Natural killer cell treated with Interleukin-12 subunit alpha and Interleukin-12 subunit beta and Interleukin-15 and Interleukin-18, amount 100 ng/mL, for 72 hours (primary cell): ENCODE measurements around the gene PXDC1. TPM values are rescaled to one million over a fixed set of nuclear protein-coding genes. Genes with fewer than 3 reads are reported as not detected.

ENCODE experiments used
- ATAC-seq, 2 donors: fragments of 150-1000 bp; cut with Tn5 transposase in 1 of 2; sonication (Bioruptor Pico), chemical (Tn5 transposase) in 1 of 2; 2 replicates each; pipeline ENCODE4 v1.10.0; 2021
- DNase-seq: peaks from one replicate; pipeline ENCODE4 v3.0.0; 2022; ENCODE audit warnings: low spot score
- H3K27ac Mint-ChIP-seq, 2 donors: 1 replicate in 1 of 2; 2 replicates in 1 of 2; pipeline ENCODE4 v1.8.0; 2022; ENCODE audit warnings: mixed read lengths in 2 of 2, mild to moderate bottlenecking in 1 of 2, moderate library complexity in 1 of 2
- H3K27me3 Mint-ChIP-seq, 2 donors: 1 replicate in 1 of 2; 2 replicates in 1 of 2; pipeline ENCODE4 v1.8.0; 2022; ENCODE audit warnings: mixed read lengths in 2 of 2
- H3K36me3 Mint-ChIP-seq: one replicate; pipeline ENCODE4 v1.8.0; 2022; ENCODE audit warnings: mixed read lengths
- H3K4me1 Mint-ChIP-seq, 2 donors: 1 replicate in 1 of 2; 2 replicates in 1 of 2; pipeline ENCODE4 v1.8.0; 2022; ENCODE audit warnings: low read depth in 2 of 2, mixed read lengths in 2 of 2, mild to moderate bottlenecking in 1 of 2
- H3K4me3 Mint-ChIP-seq: one replicate; pipeline ENCODE4 v1.8.0; 2022; ENCODE audit warnings: mixed read lengths
- H3K9me3 Mint-ChIP-seq: 2 replicates; pipeline ENCODE4 v1.8.0; 2022; ENCODE audit warnings: mixed read lengths
- total RNA-seq, 2 donors: library from RNA; stranded (reverse); gene quantifications; one replicate each; pipeline ENCODE4 v1.2.3, GENCODE V29; 2022

PXDC1 gene
- total RNA-seq, 2 donors from 2014 or later, result 0.62 to 2.3 TPM

DNA sequence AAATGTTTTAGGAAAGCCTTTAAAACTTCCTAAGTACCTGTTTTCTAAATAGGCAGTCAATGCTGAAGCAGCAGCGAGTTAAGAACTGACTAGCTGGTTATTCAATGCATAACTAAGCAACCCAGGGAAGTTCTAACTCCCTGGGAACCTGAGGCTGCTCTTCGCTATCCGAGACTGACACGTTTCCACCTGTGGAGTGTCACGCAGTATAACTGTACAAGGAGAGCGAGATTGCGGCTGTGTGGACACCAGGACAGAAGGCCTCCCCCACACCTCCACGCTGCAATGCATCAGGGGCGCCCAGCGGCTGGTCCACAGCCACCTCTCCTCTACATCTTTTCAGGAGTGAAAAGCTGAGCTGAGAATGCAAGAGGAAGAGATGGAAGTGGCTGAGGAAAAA is 8.0 kb downstream of the PXDC1 start:
- Mint-ChIP-seq H3K9me3 (no peaks in the 10 kb centered on the region), H3K4me3 (no peak overlapping the region), H3K27ac (no peak overlapping the region), H3K36me3 (no peaks in the 10 kb centered on the region), H3K4me1 (peaks cover 11 to 14% of the 10 kb centered on the region in 2 donors), H3K27me3 (peaks cover 14 to 17% of the 10 kb centered on the region in 2 donors)
- DNase-seq (no peak), ATAC-seq (no peak)

DNA sequence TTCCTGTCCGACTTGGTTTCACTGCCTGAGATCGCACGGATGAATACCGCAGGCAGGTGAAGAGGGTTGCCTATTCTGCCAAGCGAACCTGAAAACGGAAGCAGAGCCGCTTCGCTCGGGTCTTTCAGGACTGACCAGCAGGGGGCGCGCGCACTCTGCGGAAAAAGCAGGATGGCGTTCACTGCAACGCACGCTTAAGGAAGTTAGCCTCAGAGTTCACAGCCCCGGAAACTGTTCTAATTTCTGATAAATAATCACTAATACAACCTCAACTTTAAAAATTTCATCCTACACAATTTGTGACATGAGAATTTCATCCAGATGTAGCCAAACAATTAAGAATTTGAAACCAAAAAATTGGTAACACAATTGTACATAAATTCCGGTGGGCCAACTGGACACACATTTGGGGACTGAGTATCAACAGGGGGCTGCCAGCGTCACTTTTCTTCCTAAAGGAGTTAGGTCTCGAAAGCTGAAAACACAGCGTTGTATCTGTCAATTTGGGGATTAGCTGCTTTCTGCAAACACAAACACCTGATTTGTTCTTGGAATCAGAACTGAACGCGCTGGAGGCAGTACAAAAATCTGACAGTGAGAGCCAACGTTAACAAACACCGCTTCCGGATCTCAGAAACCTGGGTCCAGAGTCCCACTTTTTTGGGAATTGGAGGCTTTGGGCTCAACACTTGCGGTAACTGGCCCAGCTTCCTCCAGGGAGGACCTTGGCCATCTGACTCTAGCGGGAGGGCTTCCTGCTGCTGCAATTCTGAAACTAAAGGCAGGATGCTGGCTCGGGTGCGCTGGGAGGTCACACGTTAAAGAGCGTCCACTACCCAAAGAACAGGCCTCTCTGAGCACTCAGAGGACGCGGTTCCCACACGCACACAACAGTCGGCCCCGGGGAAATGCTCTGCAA is 8.8 kb downstream of the PXDC1 start:
- peaks cover 11 to 12% of the 10 kb centered on the region in 2 donors for H3K27me3 Mint-ChIP-seq
- DNase-seq (peak; percentile 88), ATAC-seq (peak; percentile 77 to 78)
- H3K27ac Mint-ChIP-seq, result peak overlapping the region; percentile 35 to 74
- H3K4me1 Mint-ChIP-seq, result peaks cover 11 to 14% of the 10 kb centered on the region in 2 donors
- H3K4me3 Mint-ChIP-seq, result peak overlapping the region; percentile 63
- H3K9me3 Mint-ChIP-seq, result no peaks in the 10 kb centered on the region
- H3K36me3 Mint-ChIP-seq, result no peaks in the 10 kb centered on the region

DNA sequence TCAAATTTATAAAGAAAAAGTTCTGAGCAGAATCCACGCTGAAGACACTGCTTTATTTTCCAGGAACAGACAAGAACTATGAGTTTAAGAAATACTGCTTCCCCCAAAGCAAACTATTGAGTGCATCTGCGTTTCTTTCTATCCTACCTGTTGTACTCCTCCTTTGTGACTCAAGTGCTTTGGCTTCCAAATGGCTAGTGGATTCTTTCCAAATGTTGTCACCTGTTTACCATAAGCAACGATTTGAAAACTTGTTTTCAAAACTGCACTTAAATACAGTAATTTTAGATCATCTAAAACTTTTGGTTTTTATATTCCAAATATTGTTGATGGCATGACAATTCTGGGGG is 9.5 kb downstream of the PXDC1 start:
- Mint-ChIP-seq H3K9me3 (no peaks in the 10 kb centered on the region), H3K4me3 (no peak overlapping the region), H3K27me3 (peaks cover 6 to 7% of the 10 kb centered on the region in 2 donors), H3K36me3 (no peaks in the 10 kb centered on the region), H3K27ac (peak overlapping the region in 1 of 2 donors; percentile 35), H3K4me1 (peaks cover 11 to 14% of the 10 kb centered on the region in 2 donors)
- DNase-seq, result no peak
- no peak for ATAC-seq

DNA sequence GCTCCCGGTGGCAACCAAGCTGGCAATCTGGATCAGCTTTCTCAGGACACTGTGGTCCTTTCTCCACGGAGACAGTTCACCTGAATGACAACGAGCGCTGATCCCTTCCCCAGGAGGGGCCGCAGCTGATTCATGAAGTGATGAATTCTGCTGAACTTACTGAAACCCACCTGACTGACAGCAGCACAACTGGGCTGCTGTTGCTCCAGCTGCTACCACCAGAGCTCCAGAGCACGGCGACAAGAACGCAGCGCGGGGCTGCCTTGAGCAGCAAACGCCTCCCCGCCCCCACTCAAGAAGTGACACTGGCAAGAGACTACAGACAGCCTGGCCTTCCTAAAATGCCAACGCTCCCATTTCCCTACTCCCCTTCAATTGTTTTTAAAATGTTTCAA is 10.0 kb downstream of the PXDC1 start:
- Mint-ChIP-seq H3K9me3 (no peaks in the 10 kb centered on the region), H3K27me3 (peaks cover 8 to 10% of the 10 kb centered on the region in 2 donors), H3K27ac (no peak overlapping the region), H3K36me3 (no peaks in the 10 kb centered on the region), H3K4me1 (peaks cover 11 to 14% of the 10 kb centered on the region in 2 donors), H3K4me3 (no peak overlapping the region)
- DNase-seq, result no peak
- no peak for ATAC-seq

DNA sequence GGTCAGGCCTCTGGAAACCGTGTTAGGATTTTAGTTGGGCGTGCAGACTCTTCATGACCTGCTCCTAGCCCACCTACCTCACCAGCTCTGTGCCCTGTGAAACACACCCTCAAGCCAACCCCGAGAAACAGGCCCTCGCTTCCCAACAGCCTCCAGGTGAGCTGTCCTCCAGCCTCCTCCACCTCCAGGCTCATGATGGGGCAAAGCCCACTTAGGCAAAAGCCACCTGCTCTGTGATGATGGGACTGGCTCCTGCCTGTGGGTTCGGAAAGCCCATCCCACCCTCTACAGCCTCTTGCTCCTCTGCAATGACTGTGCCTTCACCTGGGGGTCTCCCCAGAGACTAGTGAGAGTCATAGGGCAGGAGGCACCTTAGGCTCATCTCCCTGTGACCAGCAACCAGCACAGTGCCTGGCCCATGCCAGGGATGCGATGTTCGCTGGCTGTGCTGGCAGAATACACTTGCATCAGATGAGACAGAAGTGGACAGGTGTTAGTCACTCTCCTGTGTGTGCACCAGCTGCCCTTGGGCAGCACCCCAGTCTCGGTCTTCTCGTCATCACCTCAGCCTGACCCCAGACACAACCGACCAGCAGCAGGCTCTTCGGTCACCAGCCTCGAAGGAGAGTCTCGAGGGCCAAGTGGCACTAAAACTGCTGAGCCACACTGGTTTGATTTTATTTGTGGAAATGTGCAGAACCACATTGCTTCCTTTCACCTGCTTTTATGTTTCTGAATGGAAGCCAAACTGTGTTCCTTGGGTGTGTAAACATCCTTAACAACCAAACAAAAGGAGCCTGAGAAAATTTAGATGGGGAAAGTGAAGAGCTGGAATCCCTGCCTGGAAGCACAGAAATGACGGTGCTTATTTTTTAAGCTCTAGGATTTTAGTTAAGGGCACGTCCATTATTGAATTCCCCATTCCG is 10.7 kb downstream of the PXDC1 start:
- DNase-seq (no peak), ATAC-seq (no peak)
- Mint-ChIP-seq H3K4me1 (peaks cover 11 to 14% of the 10 kb centered on the region in 2 donors), H3K9me3 (no peaks in the 10 kb centered on the region), H3K27me3 (peaks cover 12 to 17% of the 10 kb centered on the region in 2 donors), H3K4me3 (no peak overlapping the region), H3K27ac (no peak overlapping the region), H3K36me3 (no peaks in the 10 kb centered on the region)

DNA sequence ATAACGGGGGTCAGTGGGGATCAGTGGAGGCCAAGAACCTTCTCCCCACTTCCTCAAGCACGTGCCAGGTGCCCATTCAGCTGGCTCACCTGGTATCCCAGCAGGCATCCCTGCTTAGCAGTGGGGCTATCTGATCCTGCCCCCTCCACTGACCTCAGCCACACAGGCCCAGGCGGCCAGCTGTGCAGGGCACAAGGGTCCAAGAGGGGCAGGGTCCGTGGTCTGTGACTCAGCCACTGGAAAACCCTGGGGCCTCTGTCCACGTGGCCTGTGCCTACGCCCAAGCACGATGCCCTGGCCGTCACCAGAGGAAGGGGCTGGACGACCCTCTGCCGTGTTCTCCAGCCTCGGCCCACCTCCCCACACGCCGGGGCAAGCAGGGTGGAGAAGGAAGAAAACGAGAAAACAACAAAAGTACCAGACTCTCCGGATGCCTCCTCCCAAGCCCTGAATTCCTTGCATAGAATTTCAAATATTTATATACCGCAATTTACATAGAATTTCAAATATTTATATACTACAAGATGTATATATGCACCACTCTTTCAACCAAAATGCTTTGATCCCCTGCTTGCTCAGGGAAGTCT is 12.1 kb downstream of the PXDC1 start:
- peaks cover 11 to 14% of the 10 kb centered on the region in 2 donors for H3K4me1 Mint-ChIP-seq
- no peak for DNase-seq
- H3K36me3 Mint-ChIP-seq, result no peaks in the 10 kb centered on the region
- no peak for ATAC-seq
- H3K27ac Mint-ChIP-seq, result no peak overlapping the region
- H3K27me3 Mint-ChIP-seq, result peaks cover 12 to 22% of the 10 kb centered on the region in 2 donors
- H3K9me3 Mint-ChIP-seq, result no peaks in the 10 kb centered on the region
- no peak overlapping the region for H3K4me3 Mint-ChIP-seq

DNA sequence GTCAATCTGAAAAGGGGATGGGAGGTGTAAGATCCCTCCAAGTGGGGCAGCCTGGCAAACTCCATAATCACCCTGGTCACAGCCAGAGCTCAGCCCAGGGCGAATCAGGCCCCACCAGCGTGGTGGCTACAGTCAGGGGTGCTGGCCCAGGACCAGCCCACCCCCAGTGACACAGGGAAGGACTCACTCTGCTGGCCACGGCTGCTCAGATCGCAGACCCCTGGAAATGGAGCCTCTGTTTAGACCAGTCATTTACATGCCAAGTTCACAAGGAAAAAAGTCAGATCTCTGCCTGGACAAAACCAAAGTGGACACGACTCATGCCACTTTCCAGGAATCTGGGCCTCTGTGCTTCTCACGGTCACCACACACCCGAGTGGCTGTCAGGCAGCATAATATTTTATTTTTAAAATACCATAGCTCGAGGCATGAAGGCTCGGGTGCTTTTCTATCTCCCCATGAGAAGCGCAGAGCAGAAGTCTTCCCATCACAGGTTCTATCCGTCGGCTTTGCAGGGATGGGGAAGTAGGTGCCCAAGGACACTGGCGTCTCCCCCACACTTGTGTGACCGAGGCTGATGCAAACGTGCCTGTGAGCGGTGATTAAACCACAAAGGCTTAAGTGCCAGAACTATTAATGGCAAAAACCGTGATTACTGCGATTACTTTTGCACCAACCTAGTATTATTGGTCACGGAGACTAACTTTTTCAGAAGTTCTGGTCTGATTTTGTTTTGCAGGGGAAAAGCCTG is 13.0 kb downstream of the PXDC1 start:
- Mint-ChIP-seq H3K27ac (no peak overlapping the region), H3K4me1 (peaks cover 11 to 14% of the 10 kb centered on the region in 2 donors), H3K4me3 (no peak overlapping the region), H3K9me3 (no peaks in the 10 kb centered on the region), H3K27me3 (peaks cover 16 to 29% of the 10 kb centered on the region in 2 donors), H3K36me3 (no peaks in the 10 kb centered on the region)
- ATAC-seq (no peak), DNase-seq (no peak)

DNA sequence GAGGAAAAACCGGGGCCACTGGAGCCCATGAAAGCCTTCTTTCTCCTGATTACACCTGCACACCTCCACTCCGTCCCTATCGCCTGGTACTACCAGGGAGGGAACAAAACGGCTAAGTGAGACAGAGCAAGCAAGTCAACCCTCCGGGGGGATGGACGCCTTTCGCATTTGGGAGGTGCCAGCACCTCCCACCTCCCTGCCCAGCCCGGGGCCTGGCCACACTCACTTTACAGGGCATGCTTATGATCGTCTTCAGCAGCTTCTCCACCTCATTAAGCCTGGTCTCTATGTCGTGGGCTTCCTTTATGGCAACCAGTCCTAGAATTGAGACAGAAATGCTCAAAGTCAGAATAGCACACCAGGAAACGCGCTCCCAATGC is 13.7 kb downstream of the PXDC1 start:
- Mint-ChIP-seq H3K4me1 (peaks cover 7 to 10% of the 10 kb centered on the region in 2 donors), H3K27ac (no peak overlapping the region), H3K27me3 (peaks cover 16 to 29% of the 10 kb centered on the region in 2 donors), H3K36me3 (no peaks in the 10 kb centered on the region), H3K4me3 (no peak overlapping the region), H3K9me3 (no peaks in the 10 kb centered on the region)
- ATAC-seq (no peak), DNase-seq (no peak)

DNA sequence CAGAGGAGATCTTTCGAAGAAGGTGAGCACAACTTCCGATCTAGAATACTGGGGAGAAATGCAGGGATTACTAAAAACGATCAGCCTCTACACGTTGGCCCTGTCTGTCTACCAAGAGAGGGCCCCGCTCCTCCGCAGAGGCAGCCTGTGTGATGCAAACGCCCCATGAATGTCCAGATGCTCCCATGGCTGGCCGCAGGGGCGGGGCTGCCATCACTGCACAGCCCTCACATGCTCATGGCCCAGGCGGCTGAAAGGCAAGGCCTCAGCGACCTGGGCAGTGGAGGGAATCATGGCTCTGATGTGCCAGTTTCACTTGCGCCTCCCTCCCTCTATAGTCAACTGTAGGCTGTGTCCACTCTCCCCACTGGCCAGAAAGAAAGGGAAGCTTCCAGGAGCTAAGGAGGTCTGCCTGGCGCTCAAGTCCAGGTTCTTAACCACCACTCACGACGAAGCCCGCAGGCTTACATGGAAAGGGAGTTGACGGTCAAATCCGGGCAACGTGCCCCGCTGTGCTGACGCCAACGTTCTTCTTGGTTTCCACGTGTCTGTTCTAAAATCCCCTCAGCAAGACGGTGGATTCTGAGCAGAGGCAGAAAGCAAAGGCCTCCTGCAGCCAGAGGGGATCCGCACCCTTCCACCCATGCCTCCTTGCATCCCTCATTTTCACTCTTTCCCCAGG is 14.2 kb downstream of the PXDC1 start:
- Mint-ChIP-seq H3K4me1 (peaks cover 4 to 8% of the 10 kb centered on the region in 2 donors), H3K27me3 (peaks cover 18 to 34% of the 10 kb centered on the region in 2 donors), H3K4me3 (no peak overlapping the region), H3K36me3 (no peaks in the 10 kb centered on the region), H3K27ac (no peak overlapping the region), H3K9me3 (no peaks in the 10 kb centered on the region)
- ATAC-seq, result no peak
- DNase-seq, result no peak

DNA sequence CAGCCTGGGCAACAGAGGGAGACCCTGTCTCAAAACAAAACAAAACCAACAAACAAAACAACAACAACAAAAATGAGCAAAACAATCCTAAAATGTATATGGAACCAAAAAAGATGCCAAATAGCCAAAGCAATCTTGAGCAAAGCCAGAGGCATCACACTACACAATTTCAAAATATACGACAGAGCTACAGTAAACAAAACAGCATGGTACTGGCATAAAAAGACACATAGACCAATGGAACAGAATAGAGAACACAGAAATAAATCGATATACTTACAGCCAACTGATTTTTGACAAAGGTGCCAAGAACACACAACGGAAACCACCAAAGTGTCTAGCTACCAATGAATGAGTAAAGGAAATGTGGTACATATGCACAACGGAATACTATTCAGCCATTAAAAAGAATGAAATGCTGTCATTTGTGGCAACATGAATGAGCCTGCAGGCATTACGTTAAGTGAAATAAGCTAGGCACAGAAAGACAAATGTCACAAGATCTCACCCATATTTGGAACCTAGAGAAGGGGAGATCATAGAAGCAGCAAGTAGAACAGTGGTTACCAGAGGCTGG is 16.4 kb downstream of the PXDC1 start:
- ATAC-seq (no peak), DNase-seq (no peak)
- Mint-ChIP-seq H3K4me1 (peaks cover 2 to 5% of the 10 kb centered on the region in 2 donors), H3K27me3 (peaks cover 18 to 33% of the 10 kb centered on the region in 2 donors), H3K36me3 (no peaks in the 10 kb centered on the region), H3K9me3 (no peaks in the 10 kb centered on the region), H3K27ac (no peak overlapping the region), H3K4me3 (no peak overlapping the region)

DNA sequence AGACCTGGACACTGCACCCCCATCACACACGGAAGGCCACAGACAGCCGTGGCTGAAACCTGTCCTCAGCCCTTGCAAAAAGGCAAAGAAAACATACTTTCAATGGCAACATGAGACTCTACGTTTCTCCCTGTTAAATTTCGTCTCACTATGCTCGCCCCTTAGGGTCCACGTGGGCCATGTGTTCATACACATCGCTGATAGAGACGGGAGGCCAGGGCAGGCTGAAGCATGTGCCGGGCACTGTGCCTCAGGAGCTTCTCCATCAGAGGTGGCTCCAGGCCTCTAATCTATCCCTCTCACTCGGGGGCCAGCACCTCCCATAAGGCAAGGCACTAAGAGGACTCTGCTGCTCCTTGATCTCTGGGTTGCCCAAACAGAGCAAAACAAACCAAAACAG is 17.5 kb downstream of the PXDC1 start:
- ATAC-seq (no peak), DNase-seq (no peak)
- no peak overlapping the region for H3K4me3 Mint-ChIP-seq
- H3K36me3 Mint-ChIP-seq, result no peaks in the 10 kb centered on the region
- H3K9me3 Mint-ChIP-seq, result no peaks in the 10 kb centered on the region
- H3K27ac Mint-ChIP-seq, result no peak overlapping the region
- H3K4me1 Mint-ChIP-seq, result peaks cover 2 to 5% of the 10 kb centered on the region in 2 donors
- H3K27me3 Mint-ChIP-seq, result peaks cover 18 to 37% of the 10 kb centered on the region in 2 donors

DNA sequence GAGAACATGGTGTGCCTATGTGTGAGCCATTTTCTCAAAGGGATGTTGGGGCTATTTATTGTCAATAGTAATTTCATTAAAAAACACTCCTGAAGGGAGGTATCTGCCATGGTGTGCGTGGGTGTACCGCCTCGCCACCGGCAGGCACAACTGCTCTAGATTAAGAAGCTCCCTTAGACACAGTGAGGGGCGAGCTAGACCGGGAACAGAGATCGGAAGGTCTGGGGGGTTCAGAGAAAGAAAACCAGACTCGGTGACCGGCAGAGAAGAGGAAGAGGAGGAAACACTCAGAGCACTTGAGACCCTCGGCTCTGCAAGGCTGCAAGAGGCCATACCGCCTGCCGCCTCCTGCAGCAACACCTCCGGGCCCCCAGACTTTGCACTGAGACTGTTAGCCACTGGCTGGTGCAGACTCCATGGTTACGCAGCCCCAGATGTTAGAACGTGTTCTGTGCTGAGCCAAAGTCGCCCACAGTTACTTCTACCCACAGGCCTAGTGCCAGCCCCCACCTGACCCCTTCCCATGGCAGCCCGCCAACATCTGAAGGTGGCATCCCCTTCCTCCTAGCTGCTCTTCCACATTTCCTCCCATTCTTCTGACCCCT is 18.1 kb downstream of the PXDC1 start:
- no peak overlapping the region for H3K4me3 Mint-ChIP-seq
- no peak for ATAC-seq
- no peaks in the 10 kb centered on the region for H3K36me3 Mint-ChIP-seq
- H3K9me3 Mint-ChIP-seq, result no peaks in the 10 kb centered on the region
- H3K4me1 Mint-ChIP-seq, result peaks cover 2 to 5% of the 10 kb centered on the region in 2 donors
- no peak overlapping the region for H3K27ac Mint-ChIP-seq
- peaks cover 18 to 41% of the 10 kb centered on the region in 2 donors for H3K27me3 Mint-ChIP-seq
- no peak for DNase-seq
